ENCODE measurements around the gene ARHGEF39.

The ARHGEF39 gene

GRCh38 chr9:35690614-35691333 lies 25.8 kb upstream of the ARHGEF39 start:
- peak; percentile 90 for DNase-seq

- DNase-seq: no peak
Observed at GRCh38 chr9:35690294-35690613, 25.3 kb upstream of the ARHGEF39 start.

- DNase-seq: peak; percentile 89
Observed at GRCh38 chr9:35689542-35690293, 24.7 kb upstream of the ARHGEF39 start, which contains the start of gene TPM2. TPM2 (minus strand) TSS chr9:35689925; CDS start chr9:35689817, 108 bp downstream.

- DNase-seq: no peak
Observed at GRCh38 chr9:35688558-35689541, 23.9 kb upstream of the ARHGEF39 start.

GRCh38 chr9:35687972-35688557 lies 23.1 kb upstream of the ARHGEF39 start:
- DNase-seq: peak; percentile 44

GRCh38 chr9:35687306-35687705 lies 22.3 kb upstream of the ARHGEF39 start:
- DNase-seq: no peak

- DNase-seq: no peak
Observed at GRCh38 chr9:35686222-35687203, 21.5 kb upstream of the ARHGEF39 start.

GRCh38 chr9:35685506-35685905 lies 20.5 kb upstream of the ARHGEF39 start:
- DNase-seq: no peak

GRCh38 chr9:35684921-35685320 lies 19.9 kb upstream of the ARHGEF39 start:
- DNase-seq: no peak

- no peak for DNase-seq
Observed at GRCh38 chr9:35683323-35683722, 18.3 kb upstream of the ARHGEF39 start.

GRCh38 chr9:35682520-35683315 lies 17.7 kb upstream of the ARHGEF39 start:
- DNase-seq: no peak

- no peak for DNase-seq
Observed at GRCh38 chr9:35682051-35682450, 17.1 kb upstream of the ARHGEF39 start.

- no peak for DNase-seq
Observed at GRCh38 chr9:35681341-35682002, 16.5 kb upstream of the ARHGEF39 start.

- DNase-seq: no peak
Observed at GRCh38 chr9:35680331-35681105, 15.5 kb upstream of the ARHGEF39 start.

GRCh38 chr9:35679766-35680330 lies 14.9 kb upstream of the ARHGEF39 start:
- no peak for DNase-seq

GRCh38 chr9:35679091-35679490 lies 14.1 kb upstream of the ARHGEF39 start:
- DNase-seq: no peak

GRCh38 chr9:35675732-35676392 lies 10.9 kb upstream of the ARHGEF39 start:
- peak; percentile 85 for DNase-seq

- DNase-seq: no peak
Observed at GRCh38 chr9:35675204-35675603, 10.2 kb upstream of the ARHGEF39 start.

Measured in right hindlimb (tissue), 1 donor.